Measurements from ENCODE around the gene ACTG1. TPM values are rescaled to one million over a fixed set of nuclear protein-coding genes. Genes with fewer than 3 reads are reported as not detected.

The ACTG1 gene
- total and polyA plus RNA-seq, 9 of the 15 experiments (the other 6 are each of a cell fraction or from before 2014, with no cell fraction given), result 224 to 1,775 (median 568) TPM

- BruUV-seq (replicated peaks), result no TSS peak
- no peak overlapping the region for H3K4me3 ChIP-seq
- FAIRE-seq (no peak), ATAC-seq (no peak), DNase-seq (ENCODE audit: extremely low read depth in 1 of 4, low spot score in 3 of 4) (no peak)
- H4K20me1 ChIP-seq (replicated peaks; ENCODE audit: control insufficient read depth, insufficient read depth, low read length), result peaks cover 13% of the 10 kb centered on the region; the same call in 1 of the 2 replicates
- ChIA-PET CTCF (ENCODE audit: low intra/inter-chr PET ratio) (no interaction called here), POLR2A (interaction anchor here (0.6 kb wide), 1 partner anchor 284 kb away, joined by 3 read pairs; no protein-coding TSS in a partner anchor)
- H2AFZ ChIP-seq (ENCODE audit: low read depth, low read length), result no peak overlapping the region
- peaks cover 0 to 56% of the 10 kb centered on the region in 2 experiments; a peak in 2 of 5 replicates for H3K4me1 ChIP-seq (replicated peaks in 1 of 2; ENCODE audit: control insufficient read depth in 2 of 2, insufficient read depth in 2 of 2, low read length in 2 of 2)
- H3K27me3 ChIP-seq (ENCODE audit: control insufficient read depth in 2 of 2, insufficient read depth in 2 of 2, low read length in 2 of 2), result no peaks in the 10 kb centered on the region
- intact Hi-C loops (cut with micrococcal nuclease), result no loop called here
- H3K9me1 ChIP-seq (ENCODE audit: control insufficient read depth, insufficient read depth, low read length), result peaks cover 4% of the 10 kb centered on the region
- peaks cover 16% of the 10 kb centered on the region; the same call in 1 of the 3 replicates for H3K36me3 ChIP-seq (ENCODE audit: control insufficient read depth, insufficient read depth, low read length)
- 7% methylated on average over 3 of the region's 5 CpGs for WGBS (ENCODE audit: insufficient coverage, low coverage, missing lambda C conversion rate)
- no peak overlapping the region for H3K4me2 ChIP-seq (ENCODE audit: insufficient read depth, low read length)
- TF ChIP-seq POLR2A (conservative IDR thresholded peaks at IDR 0.05) (0 out of 2 replicates have a peak, but pooled peaks have one; percentile 15), TCFL5 (CRISPR knock-in tag; conservative IDR thresholded peaks at IDR 0.05) (no peak)
- in situ Hi-C loops (cut with MboI), result no loop called here
- H3K27ac ChIP-seq (ENCODE audit: extremely low read depth, low read depth, low read length), result no peak overlapping the region
- H3K79me2 ChIP-seq (ENCODE audit: control insufficient read depth, insufficient read depth, low read length), result no peaks in the 10 kb centered on the region
- 0 out of 2 replicates have a peak, but pooled peaks cover 2% of the 10 kb centered on the region for H3K9me3 ChIP-seq (replicated peaks; ENCODE audit: control insufficient read depth, insufficient read depth, low read depth, low read length)
- no peak overlapping the region for H3K9ac ChIP-seq (ENCODE audit: insufficient read depth in 1 of 2, low read depth in 2 of 2, low read length in 2 of 2)
Measured at GRCh38 chr17:81535007-81535328, 22.4 kb upstream of the ACTG1 start.

DNA sequence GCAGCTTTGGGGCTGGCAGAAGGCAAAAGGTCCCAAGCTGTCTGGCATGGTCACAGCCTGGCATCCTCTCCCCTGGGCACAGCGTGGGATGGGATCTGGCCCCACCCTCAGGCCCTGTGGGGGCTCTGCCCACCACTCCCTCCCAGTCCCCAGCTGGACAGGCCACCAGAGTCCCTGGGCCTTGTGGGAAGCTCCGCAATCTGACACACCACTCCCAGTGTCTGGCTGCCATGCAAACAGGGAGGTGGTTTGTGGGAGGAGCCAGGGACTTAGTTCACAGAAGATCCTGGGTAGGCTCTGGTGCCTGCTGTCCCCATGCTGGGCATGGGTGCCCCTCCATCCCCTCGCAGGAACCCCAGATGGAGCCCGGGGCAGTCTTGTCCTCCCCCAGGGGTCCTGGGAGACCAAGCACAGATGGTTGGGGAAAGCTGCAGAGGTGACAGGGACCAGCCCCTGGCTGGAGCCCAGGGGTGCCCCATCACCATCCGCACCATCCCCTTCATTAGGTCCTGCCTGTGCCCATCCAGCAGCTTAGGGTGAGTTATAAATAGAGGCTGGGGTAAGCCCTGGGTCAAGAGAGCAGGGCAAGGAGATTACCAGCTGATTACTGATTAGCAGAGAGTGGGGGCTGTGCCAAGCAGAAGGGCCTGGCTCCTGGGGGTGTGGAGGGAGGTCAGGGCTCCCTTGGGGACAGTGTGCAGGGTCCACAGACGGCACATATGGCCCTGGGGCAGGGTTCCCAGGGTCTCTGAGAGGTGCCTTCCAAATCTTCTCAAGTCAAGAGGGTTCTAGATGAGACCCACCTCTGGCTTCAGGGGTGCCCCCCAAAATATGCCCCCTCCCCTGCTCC lies 21.8 kb upstream of the ACTG1 start:
- POLR2A ChIA-PET, result interaction anchor here (0.6 to 1.8 kb wide), 4 partner anchors 8 to 284 kb away, joined by 3 to 6 read pairs (median 3); no protein-coding TSS in a partner anchor
- DNase-seq (ENCODE audit: extremely low read depth in 1 of 4, low spot score in 3 of 4), result no peak
- Histone ChIP-seq H3K9ac (ENCODE audit: insufficient read depth in 1 of 2, low read depth in 2 of 2, low read length in 2 of 2) (peak overlapping the region in 1 of 2 experiments; percentile 68; a peak in 2 of 4 replicates), H4K20me1 (replicated peaks; ENCODE audit: control insufficient read depth, insufficient read depth, low read length) (peaks cover 13% of the 10 kb centered on the region; the same call in 1 of the 2 replicates), H3K9me3 (replicated peaks; ENCODE audit: control insufficient read depth, insufficient read depth, low read depth, low read length) (0 out of 2 replicates have a peak, but pooled peaks cover 2% of the 10 kb centered on the region), H3K79me2 (ENCODE audit: control insufficient read depth, insufficient read depth, low read length) (no peaks in the 10 kb centered on the region), H2AFZ (ENCODE audit: low read depth, low read length) (no peak overlapping the region), H3K27me3 (ENCODE audit: control insufficient read depth in 2 of 2, insufficient read depth in 2 of 2, low read length in 2 of 2) (no peaks in the 10 kb centered on the region), H3K36me3 (ENCODE audit: control insufficient read depth, insufficient read depth, low read length) (peaks cover 10% of the 10 kb centered on the region; the same call in 1 of the 3 replicates), H3K4me2 (ENCODE audit: insufficient read depth, low read length) (no peak overlapping the region), H3K27ac (ENCODE audit: extremely low read depth, low read depth, low read length) (no peak overlapping the region), H3K4me1 (replicated peaks in 1 of 2; ENCODE audit: control insufficient read depth in 2 of 2, insufficient read depth in 2 of 2, low read length in 2 of 2) (peaks cover 0 to 53% of the 10 kb centered on the region in 2 experiments; a peak in 2 of 5 replicates), H3K4me3 (no peak overlapping the region), H3K9me1 (ENCODE audit: control insufficient read depth, insufficient read depth, low read length) (peaks cover 4% of the 10 kb centered on the region)
- 13% methylated on average over 6 of the region's 6 CpGs for WGBS (ENCODE audit: insufficient coverage, low coverage, missing lambda C conversion rate)
- BruUV-seq (replicated peaks), result no TSS peak
- CTCF ChIA-PET (ENCODE audit: low intra/inter-chr PET ratio), result no interaction called here
- TF ChIP-seq HNRNPK (IDR thresholded peaks at IDR 0.05; ENCODE audit: low read depth, low read length, poor library complexity, severe bottlenecking) (no peak), POLR2A (conservative IDR thresholded peaks at IDR 0.05) (0 out of 2 replicates have a peak, but pooled peaks have one; percentile 11), POLR2G (IDR thresholded peaks at IDR 0.05; ENCODE audit: low read depth, low read length) (peak; percentile 81)
- ATAC-seq, result peak; percentile 18; the same call in 2 of the 3 replicates
- in situ Hi-C loops (cut with MboI), result no loop called here
- no peak for FAIRE-seq
- intact Hi-C loops (cut with micrococcal nuclease), result no loop called here

Measured in K562 (cell line).